Caki2 (cell line): ENCODE measurements around the gene SPTLC1. TPM values are rescaled to one million over a fixed set of nuclear protein-coding genes. Genes with fewer than 3 reads are reported as not detected.
"Not testable (repeated sequence)": the region's sequence is repeated elsewhere in the genome, so short reads cannot be mapped to it uniquely, and the experiment has no call there.

Experiments
- DNase-seq: peaks from one replicate; pipeline ENCODE4 v3.0.0-alpha.2; 2015; ENCODE audit warnings: low read depth
- in situ Hi-C: cut with HindIII; loops from 2 replicates; pipeline ENCODE4 v1.10.0; 2016; ENCODE audit warnings: low sequenced_read_pairs, low pct_unique_long_range_greater_than_20kb, mixed read lengths
- total RNA-seq: library from RNA; depleted of rRNA; stranded (reverse); fragments of >200 nt; shearing (Covaris generic); gene quantifications from 2 replicates; pipeline ENCODE4 v1.2.3, GENCODE V29; 2014; ENCODE audit warnings: low replicate concordance

Gene SPTLC1
- total RNA-seq, 1 experiment from 2014 or later: 56.1 TPM

- in situ Hi-C loops, DNase-seq: not testable (repeated sequence)
Measured at GRCh38 chr9:92105446-92106225, 9.6 kb downstream of the SPTLC1 start.

- DNase-seq, in situ Hi-C loops: not testable (repeated sequence)
Measured at GRCh38 chr9:92103601-92104000, 11.6 kb downstream of the SPTLC1 start.

GRCh38 chr9:92100237-92100911, 14.8 kb downstream of the SPTLC1 start:
- in situ Hi-C loops: no loop called here
- DNase-seq: peak; percentile 75

- DNase-seq: peak; percentile 15
- in situ Hi-C loops: no loop called here
Measured at GRCh38 chr9:92098638-92099037, 16.6 kb downstream of the SPTLC1 start.

- DNase-seq: peak; percentile 98
- in situ Hi-C loops: no loop called here
Measured at GRCh38 chr9:92097997-92098482, 17.2 kb downstream of the SPTLC1 start.

GRCh38 chr9:92095236-92095635, 20.0 kb downstream of the SPTLC1 start:
- in situ Hi-C loops: no loop called here
- DNase-seq: no peak

GRCh38 chr9:92094655-92095054, 20.6 kb downstream of the SPTLC1 start:
- DNase-seq: peak; percentile 56
- in situ Hi-C loops: no loop called here

GRCh38 chr9:92077888-92078287, 37.3 kb downstream of the SPTLC1 start:
- in situ Hi-C loops: no loop called here
- DNase-seq: no peak

GRCh38 chr9:92071634-92072033, 43.6 kb downstream of the SPTLC1 start:
- in situ Hi-C loops: no loop called here
- no peak for DNase-seq

- in situ Hi-C loops: no loop called here
- no peak for DNase-seq
Measured at GRCh38 chr9:92066168-92066567, 49.0 kb downstream of the SPTLC1 start.

- in situ Hi-C loops: no loop called here
- no peak for DNase-seq
Measured at GRCh38 chr9:92064711-92065110, 50.5 kb downstream of the SPTLC1 start.

- DNase-seq: no peak
- in situ Hi-C loops: no loop called here
Measured at GRCh38 chr9:92061184-92061583, 54.0 kb downstream of the SPTLC1 start.

- in situ Hi-C loops: no loop called here
- no peak for DNase-seq
Measured at GRCh38 chr9:92059661-92060060, 55.6 kb downstream of the SPTLC1 start.

GRCh38 chr9:92058723-92059444, 56.3 kb downstream of the SPTLC1 start:
- in situ Hi-C loops: no loop called here
- DNase-seq: no peak

GRCh38 chr9:92058026-92058425, 57.2 kb downstream of the SPTLC1 start:
- in situ Hi-C loops: no loop called here
- DNase-seq: no peak

GRCh38 chr9:92057226-92057625, 58.0 kb downstream of the SPTLC1 start:
- in situ Hi-C loops: no loop called here
- no peak for DNase-seq

- no peak for DNase-seq
- in situ Hi-C loops: no loop called here
Measured at GRCh38 chr9:92055624-92056023, 59.6 kb downstream of the SPTLC1 start.

- in situ Hi-C loops: no loop called here
Measured at GRCh38 chr9:92048924-92049625, 66.1 kb downstream of the SPTLC1 start.

More at GRCh38 chr9:92048924-92049625, 66.1 kb downstream of the SPTLC1 start:
- no peak for DNase-seq
